Stromal cell of bone marrow (primary cell): Measurements from ENCODE around the gene CGNL1.
A peak's percentile ranks its signal among the peaks of the same experiment; 100 is the strongest.

Source experiments
- DNase-seq: peaks from one replicate; pipeline ENCODE4 v3.0.0-alpha.2; 2012; ENCODE audit warnings: low read depth

CGNL1 gene

GRCh38 chr15:57375827-57376695 lies at the start of gene CGNL1:
CGNL1 (plus strand) TSS chr15:57376505; CDS start chr15:57438000, 61,495 bp downstream.
- DNase-seq, result no peak

GRCh38 chr15:57327985-57328471 lies 48.3 kb upstream of the CGNL1 start:
- DNase-seq, result peak; percentile 97

- DNase-seq, result no peak
These were observed 47.8 kb upstream of the CGNL1 start for GRCh38 chr15:57328479-57328878.

GRCh38 chr15:57328897-57329296 lies 47.4 kb upstream of the CGNL1 start:
- no peak for DNase-seq

GRCh38 chr15:57329582-57330367 lies 46.5 kb upstream of the CGNL1 start:
- DNase-seq, result no peak

- DNase-seq, result no peak
These were observed 45.5 kb upstream of the CGNL1 start for GRCh38 chr15:57330619-57331340.

GRCh38 chr15:57332326-57332725 lies 44.0 kb upstream of the CGNL1 start:
- DNase-seq, result no peak

GRCh38 chr15:57333487-57333886 lies 42.8 kb upstream of the CGNL1 start:
- no peak for DNase-seq

GRCh38 chr15:57334257-57334656 lies 42.0 kb upstream of the CGNL1 start:
- DNase-seq, result no peak

GRCh38 chr15:57335293-57335715 lies 41.0 kb upstream of the CGNL1 start:
- DNase-seq, result no peak

- DNase-seq, result no peak
These were observed 40.6 kb upstream of the CGNL1 start for GRCh38 chr15:57335719-57336118.

GRCh38 chr15:57337868-57338411 lies 38.4 kb upstream of the CGNL1 start:
- DNase-seq, result no peak

GRCh38 chr15:57339321-57339720 lies 37.0 kb upstream of the CGNL1 start:
- no peak for DNase-seq

GRCh38 chr15:57340682-57341259 lies 35.5 kb upstream of the CGNL1 start:
- peak; percentile 30 for DNase-seq

GRCh38 chr15:57343048-57343447 lies 33.3 kb upstream of the CGNL1 start:
- DNase-seq, result no peak

- no peak for DNase-seq
These were observed 32.8 kb upstream of the CGNL1 start for GRCh38 chr15:57343498-57343897.

- no peak for DNase-seq
These were observed 32.0 kb upstream of the CGNL1 start for GRCh38 chr15:57344282-57344681.

GRCh38 chr15:57345584-57345983 lies 30.7 kb upstream of the CGNL1 start:
- DNase-seq, result no peak

- no peak for DNase-seq
These were observed 28.2 kb upstream of the CGNL1 start for GRCh38 chr15:57348081-57348480.

GRCh38 chr15:57352535-57353316 lies 23.6 kb upstream of the CGNL1 start:
- no peak for DNase-seq

GRCh38 chr15:57353317-57353804 lies 22.9 kb upstream of the CGNL1 start:
- no peak for DNase-seq
